Subcutaneous adipose tissue (tissue), 4 donors: Measurements from ENCODE around the gene B3GNT2. TPM values are rescaled to one million over a fixed set of nuclear protein-coding genes. Genes with fewer than 3 reads are reported as not detected.

Experiments used
- CTCF ChIP-seq: fragments of 450-650 bp; IDR thresholded peaks from one replicate; pipeline ENCODE4 v1.5.1; 2016; ENCODE audit warnings: low read depth, mild to moderate bottlenecking, control low read depth, antibody characterized with exemption, moderate library complexity
- total RNA-seq, 4 donors: library from RNA; depleted of rRNA; stranded (reverse); fragments of >200 nt; gene quantifications; one replicate each; pipeline ENCODE4 v1.1.0, GENCODE V29; 2016

B3GNT2 gene
- total RNA-seq, 4 donors from 2014 or later, result 13.9 to 35.0 (median 19.8) TPM

GRCh38 chr2:62222171-62222570 lies 26.3 kb downstream of the B3GNT2 start:
- no peak for TF ChIP-seq CTCF

DNA sequence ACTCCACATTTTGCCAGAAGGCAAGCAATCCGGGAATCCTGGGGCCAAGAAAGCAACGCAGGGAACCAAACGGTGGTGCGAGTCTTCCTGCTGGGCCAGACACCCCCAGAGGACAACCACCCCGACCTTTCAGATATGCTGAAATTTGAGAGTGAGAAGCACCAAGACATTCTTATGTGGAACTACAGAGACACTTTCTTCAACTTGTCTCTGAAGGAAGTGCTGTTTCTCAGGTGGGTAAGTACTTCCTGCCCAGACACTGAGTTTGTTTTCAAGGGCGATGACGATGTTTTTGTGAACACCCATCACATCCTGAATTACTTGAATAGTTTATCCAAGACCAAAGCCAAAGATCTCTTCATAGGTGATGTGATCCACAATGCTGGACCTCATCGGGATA lies 26.8 kb downstream of the B3GNT2 start:
- TF ChIP-seq CTCF, result no peak

DNA sequence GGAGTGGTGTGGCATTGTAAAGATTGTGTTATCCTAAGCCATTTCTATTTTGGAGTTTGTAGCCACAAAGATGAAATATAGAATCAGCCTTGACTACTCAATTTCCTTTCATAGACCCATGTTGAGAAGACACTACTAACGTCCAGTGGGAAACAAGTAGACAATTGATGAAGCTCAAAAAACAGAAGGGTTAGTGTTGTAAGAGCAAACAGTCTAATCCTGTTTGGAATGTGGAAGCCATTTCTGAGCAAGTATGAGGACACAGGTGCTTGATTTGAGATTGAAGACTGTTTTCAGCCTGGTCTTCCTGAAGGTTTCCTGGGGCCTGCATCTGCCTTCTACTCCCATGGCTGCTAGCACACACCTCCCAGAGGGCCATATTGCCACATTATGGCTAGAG lies 29.1 kb downstream of the B3GNT2 start:
- no peak for TF ChIP-seq CTCF

- TF ChIP-seq CTCF, result no peak
Observed at GRCh38 chr2:62227386-62228075, 31.6 kb downstream of the B3GNT2 start.

DNA sequence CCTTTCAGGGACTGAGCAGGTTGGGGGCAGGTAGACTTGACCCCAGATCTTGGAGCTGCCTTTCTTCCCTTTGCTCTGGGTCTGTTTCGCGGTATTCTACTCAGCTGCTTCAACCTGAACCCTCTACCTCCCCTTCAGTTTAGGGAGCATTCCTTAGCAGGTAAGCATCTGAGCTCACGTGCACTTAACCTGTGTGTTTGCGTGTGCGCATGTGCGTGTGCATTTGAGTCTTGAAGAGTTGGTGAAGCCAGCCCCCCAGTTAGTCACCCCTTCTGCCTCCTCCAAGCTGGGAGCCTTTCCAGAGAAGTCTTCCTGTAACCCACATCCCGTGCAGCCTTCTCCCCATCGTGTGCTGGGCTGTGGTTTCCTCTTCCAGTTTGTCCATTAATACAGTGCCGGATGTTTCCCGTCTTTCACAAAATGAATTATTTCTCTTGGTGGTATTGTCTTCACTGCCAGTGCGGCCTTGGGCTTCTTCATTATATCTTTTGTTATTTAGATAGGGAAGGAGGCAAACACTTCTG lies 33.2 kb downstream of the B3GNT2 start:
- no peak for TF ChIP-seq CTCF

- no peak for TF ChIP-seq CTCF
Observed at GRCh38 chr2:62231541-62231940, 35.6 kb downstream of the B3GNT2 start.

- TF ChIP-seq CTCF, result no peak
Observed at GRCh38 chr2:62234755-62235655, 39.1 kb downstream of the B3GNT2 start.
